ENCODE measurements around the gene ABCD4. TPM values are rescaled to one million over a fixed set of nuclear protein-coding genes. Genes with fewer than 3 reads are reported as not detected.

The ABCD4 gene
- total RNA-seq (61.3 TPM), polyA plus RNA-seq (ENCODE audit: insufficient read depth, low read depth, low replicate concordance) (66.1 TPM)
- long read RNA-seq, donor 1, partial matches to known transcripts: 0 of 8 reads
- long read RNA-seq, donor 1, other reads (novel, unspliced or antisense): 0 of 8 reads
- long read RNA-seq, donor 2, partial matches to known transcripts: 13 of 21 reads
- long read RNA-seq, donor 2, other reads (novel, unspliced or antisense): 0 of 21 reads
- long read RNA-seq, donor 3, transcript ABCD4-201 (19 exons, 3,003 nt): major isoform, 7 of 22 reads
- long read RNA-seq, donor 3, partial matches to known transcripts: 10 of 22 reads
- long read RNA-seq, donor 3, other reads (novel, unspliced or antisense): 0 of 22 reads
- long read RNA-seq, donor 4, partial matches to known transcripts: 0 of 6 reads
- long read RNA-seq, donor 4, other reads (novel, unspliced or antisense): 0 of 6 reads
- long read RNA-seq, donor 5: 0 reads
- long read RNA-seq, donor 6, partial matches to known transcripts: 0 of 3 reads
- long read RNA-seq, donor 6, other reads (novel, unspliced or antisense): 0 of 3 reads
- long read RNA-seq, donor 7, transcript ABCD4-201 (19 exons, 3,003 nt): major isoform, 18 of 58 reads
- long read RNA-seq, donor 7, partial matches to known transcripts: 17 of 58 reads
- long read RNA-seq, donor 7, other reads (novel, unspliced or antisense): 23 of 58 reads
- long read RNA-seq, donor 8, partial matches to known transcripts: 0 of 5 reads
- long read RNA-seq, donor 8, other reads (novel, unspliced or antisense): 0 of 5 reads
- long read RNA-seq, donor 9, partial matches to known transcripts: 0 of 5 reads
- long read RNA-seq, donor 9, other reads (novel, unspliced or antisense): 0 of 5 reads
- long read RNA-seq, donor 10, partial matches to known transcripts: 5 of 6 reads
- long read RNA-seq, donor 10, other reads (novel, unspliced or antisense): 0 of 6 reads

GRCh38 chr14:74302634-74303569 lies at the start of gene ABCD4:
ABCD4 (minus strand) TSS chr14:74302934; CDS start chr14:74302912, 22 bp downstream.
- H3K27ac ChIP-seq (ENCODE audit: low read depth in 2 of 2, low read length in 2 of 2): peak within 1 kb of the TSS; percentile 59 to 87
- H3K36me3 ChIP-seq (ENCODE audit: control insufficient read depth in 2 of 3, insufficient read depth in 3 of 3, low read length in 3 of 3): peaks cover 3 to 10% (median 4%) of the 10 kb centered on the region in 3 donors
- peaks cover 3 to 20% (median 8%) of the 10 kb centered on the region in 3 donors for H3K4me1 ChIP-seq (ENCODE audit: control insufficient read depth in 2 of 3, insufficient read depth in 2 of 3, low read depth in 1 of 3, low read length in 3 of 3)
- DNase-seq (peak; percentile 94 to 98 (median 96)), FAIRE-seq (no peak)
- H3K4me3 ChIP-seq (ENCODE audit: low read length in 3 of 3): peak within 1 kb of the TSS; percentile 81 to 95 (median 91)
- H3K9me3 ChIP-seq (ENCODE audit: control insufficient read depth in 2 of 3, insufficient read depth in 1 of 3, low read length in 3 of 3): no peaks in the 10 kb centered on the region
- TF ChIP-seq, protein P1, sequence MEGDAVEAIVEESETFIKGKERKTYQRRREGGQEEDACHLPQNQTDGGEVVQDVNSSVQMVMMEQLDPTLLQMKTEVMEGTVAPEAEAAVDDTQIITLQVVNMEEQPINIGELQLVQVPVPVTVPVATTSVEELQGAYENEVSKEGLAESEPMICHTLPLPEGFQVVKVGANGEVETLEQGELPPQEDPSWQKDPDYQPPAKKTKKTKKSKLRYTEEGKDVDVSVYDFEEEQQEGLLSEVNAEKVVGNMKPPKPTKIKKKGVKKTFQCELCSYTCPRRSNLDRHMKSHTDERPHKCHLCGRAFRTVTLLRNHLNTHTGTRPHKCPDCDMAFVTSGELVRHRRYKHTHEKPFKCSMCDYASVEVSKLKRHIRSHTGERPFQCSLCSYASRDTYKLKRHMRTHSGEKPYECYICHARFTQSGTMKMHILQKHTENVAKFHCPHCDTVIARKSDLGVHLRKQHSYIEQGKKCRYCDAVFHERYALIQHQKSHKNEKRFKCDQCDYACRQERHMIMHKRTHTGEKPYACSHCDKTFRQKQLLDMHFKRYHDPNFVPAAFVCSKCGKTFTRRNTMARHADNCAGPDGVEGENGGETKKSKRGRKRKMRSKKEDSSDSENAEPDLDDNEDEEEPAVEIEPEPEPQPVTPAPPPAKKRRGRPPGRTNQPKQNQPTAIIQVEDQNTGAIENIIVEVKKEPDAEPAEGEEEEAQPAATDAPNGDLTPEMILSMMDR (IDR thresholded peaks at IDR 0.05; ENCODE audit: borderline replicate concordance, extremely low read depth, insufficient read depth): peak; percentile 51
- H3K9ac ChIP-seq (ENCODE audit: low read length in 3 of 3): peak within 1 kb of the TSS; percentile 75 to 97 (median 75)
- no peaks in the 10 kb centered on the region for H3K27me3 ChIP-seq (ENCODE audit: control insufficient read depth, insufficient read depth, low read length)
- intact Hi-C loops (cut with DNase I): no loop called here

GRCh38 chr14:74350928-74351323 lies 48.2 kb upstream of the ABCD4 start:
- intact Hi-C loops (cut with DNase I): no loop called here
- H3K27ac ChIP-seq (ENCODE audit: low read depth in 2 of 2, low read length in 2 of 2): no peak overlapping the region
- H3K27me3 ChIP-seq (ENCODE audit: control insufficient read depth, insufficient read depth, low read length): no peaks in the 10 kb centered on the region
- no peak overlapping the region for H3K9ac ChIP-seq (ENCODE audit: low read length in 3 of 3)
- H3K9me3 ChIP-seq (ENCODE audit: control insufficient read depth in 2 of 3, insufficient read depth in 1 of 3, low read length in 3 of 3): no peaks in the 10 kb centered on the region
- FAIRE-seq: no peak
- no peak for DNase-seq
- no peaks in the 10 kb centered on the region for H3K4me1 ChIP-seq (ENCODE audit: control insufficient read depth in 2 of 3, insufficient read depth in 2 of 3, low read depth in 1 of 3, low read length in 3 of 3)
- H3K4me3 ChIP-seq (ENCODE audit: low read length in 3 of 3): no peak overlapping the region
- H3K36me3 ChIP-seq (ENCODE audit: control insufficient read depth in 2 of 3, insufficient read depth in 3 of 3, low read length in 3 of 3): no peaks in the 10 kb centered on the region
- TF ChIP-seq, protein P1 (IDR thresholded peaks at IDR 0.05; ENCODE audit: borderline replicate concordance, extremely low read depth, insufficient read depth): no peak

GRCh38 chr14:74350211-74350927 lies 47.6 kb upstream of the ABCD4 start:
- Histone ChIP-seq H3K9ac (ENCODE audit: low read length in 3 of 3) (no peak overlapping the region), H3K9me3 (ENCODE audit: control insufficient read depth in 2 of 3, insufficient read depth in 1 of 3, low read length in 3 of 3) (no peaks in the 10 kb centered on the region), H3K36me3 (ENCODE audit: control insufficient read depth in 2 of 3, insufficient read depth in 3 of 3, low read length in 3 of 3) (no peaks in the 10 kb centered on the region), H3K4me1 (ENCODE audit: control insufficient read depth in 2 of 3, insufficient read depth in 2 of 3, low read depth in 1 of 3, low read length in 3 of 3) (no peaks in the 10 kb centered on the region), H3K4me3 (ENCODE audit: low read length in 3 of 3) (no peak overlapping the region), H3K27me3 (ENCODE audit: control insufficient read depth, insufficient read depth, low read length) (no peaks in the 10 kb centered on the region), H3K27ac (ENCODE audit: low read depth in 2 of 2, low read length in 2 of 2) (no peak overlapping the region)
- FAIRE-seq: no peak
- DNase-seq: no peak
- intact Hi-C loops (cut with DNase I): no loop called here
- TF ChIP-seq, protein P1 (IDR thresholded peaks at IDR 0.05; ENCODE audit: borderline replicate concordance, extremely low read depth, insufficient read depth): no peak

All from kidney (tissue), 22 donors.